Hepatocyte (in vitro differentiated cells): ENCODE data around the gene BLTP3A. TPM values are rescaled to one million over a fixed set of nuclear protein-coding genes. Genes with fewer than 3 reads are reported as not detected.

ENCODE experiments used
- DNase-seq: peaks from one replicate; pipeline ENCODE4 v3.0.0-alpha.2; 2016; ENCODE audit warnings: low spot score
- H2AFZ ChIP-seq: fragments of 200-600 bp; sonication (generic); 2 replicates; pipeline ENCODE4 v1.6.0; 2016; ENCODE audit warnings: antibody characterized with exemption, mild to moderate bottlenecking
- H3K27ac ChIP-seq: fragments of 200-600 bp; sonication (generic); 2 replicates; pipeline ENCODE4 v1.5.1; 2016; ENCODE audit warnings: mild to moderate bottlenecking
- H3K27me3 ChIP-seq: fragments of 200-600 bp; sonication (generic); 2 replicates; pipeline ENCODE4 v1.6.1; 2016
- H3K36me3 ChIP-seq: fragments of 200-600 bp; sonication (generic); replicated peaks from 2 replicates; pipeline ENCODE4 v1.5.1; 2016; ENCODE audit warnings: low read depth; ENCODE audit not compliant: insufficient read depth
- H3K4me1 ChIP-seq: fragments of 200-600 bp; sonication (generic); 2 replicates; pipeline ENCODE4 v1.5.1; 2016; ENCODE audit warnings: mild to moderate bottlenecking, moderate library complexity; ENCODE audit not compliant: insufficient read depth
- H3K4me2 ChIP-seq: fragments of 200-600 bp; sonication (generic); 2 replicates; pipeline ENCODE4 v1.6.0; 2016
- H3K4me3 ChIP-seq: fragments of 200-600 bp; sonication (generic); 2 replicates; pipeline ENCODE4 v1.5.1; 2016; ENCODE audit warnings: mild to moderate bottlenecking
- H3K79me2 ChIP-seq: fragments of 200-600 bp; sonication (generic); 2 replicates; pipeline ENCODE4 v1.6.0; 2017; ENCODE audit warnings: mild to moderate bottlenecking
- H3K9me2 ChIP-seq: fragments of 200-600 bp; sonication (generic); replicated peaks from 2 replicates; pipeline ENCODE4 v1.6.0; 2017; ENCODE audit warnings: mild to moderate bottlenecking; ENCODE audit not compliant: insufficient read depth
- H3K9me3 ChIP-seq: fragments of 200-600 bp; sonication (generic); 2 replicates; pipeline ENCODE4 v1.5.1; 2016; ENCODE audit warnings: low read depth, mild to moderate bottlenecking
- H4K20me1 ChIP-seq: fragments of 200-600 bp; sonication (generic); 2 replicates; pipeline ENCODE4 v1.6.0; 2016; ENCODE audit warnings: mild to moderate bottlenecking; ENCODE audit not compliant: insufficient read depth, poor library complexity, severe bottlenecking
- EZH2 ChIP-seq: fragments of 200-600 bp; sonication (generic); IDR thresholded peaks from 2 replicates; pipeline ENCODE4 v1.6.1; 2016; ENCODE audit warnings: antibody characterized with exemption, mild to moderate bottlenecking, borderline replicate concordance
- EZH2phosphoT487 ChIP-seq: fragments of 200-600 bp; sonication (generic); IDR thresholded peaks from one replicate; pipeline ENCODE4 v1.6.1; 2018; ENCODE audit warnings: antibody characterized with exemption, mild to moderate bottlenecking, low read depth, moderate library complexity; ENCODE audit not compliant: unreplicated experiment, severe bottlenecking
- WGBS: methylation state at CpG from one replicate; pipeline ENCODE4 v1.1.6; 2016; ENCODE audit warnings: low lambda C conversion rate; ENCODE audit errors: missing lambda C conversion rate; 5-methylcytosine and 5-hydroxymethylcytosine counted together
- polyA plus RNA-seq: library from polyadenylated mRNA; unstranded; fragments of >200 nt; fragmentation: Nextera tagmentation; extraction: Ambion mirVana; gene quantifications from 2 replicates; pipeline ENCODE4 v1.2.1, GENCODE V29; 2016
- total RNA-seq: library from RNA; depleted of rRNA; stranded (reverse); fragments of >200 nt; gene quantifications from 2 replicates; pipeline ENCODE4 v1.2.3, GENCODE V29; 2014
- TF ChIP-seq, protein P1 (sequence below): fragments of 200-600 bp; sonication (generic); IDR thresholded peaks from 2 replicates; pipeline ENCODE4 v1.5.1; 2016; ENCODE audit warnings: antibody characterized with exemption, mild to moderate bottlenecking; ENCODE audit not compliant: poor library complexity

BLTP3A gene
- total and polyA plus RNA-seq, 2 experiments from 2014 or later = 3.3 to 14.3 TPM

DNA sequence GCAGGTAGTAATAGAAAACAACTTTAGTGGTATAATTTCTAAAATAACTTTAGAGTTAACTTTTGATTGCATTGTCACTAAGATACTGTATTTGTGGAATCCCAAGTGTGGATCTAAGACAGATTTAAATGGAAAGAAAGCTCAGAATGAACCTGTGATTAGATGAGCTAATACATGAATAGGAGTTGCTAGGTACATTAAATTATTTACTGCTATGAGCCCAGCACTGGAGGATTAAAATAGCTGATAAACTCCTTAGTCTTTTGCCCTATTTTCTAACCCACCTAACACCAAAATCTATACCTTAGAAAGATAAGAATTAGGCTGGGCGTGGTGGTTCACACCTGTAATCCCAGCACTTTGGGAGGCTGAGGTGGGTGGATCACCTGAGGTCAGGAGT lies 23.7 kb upstream of the BLTP3A start:
- Histone ChIP-seq H4K20me1 (no peaks in the 10 kb centered on the region), H3K4me3 (no peak overlapping the region), H3K4me1 (no peaks in the 10 kb centered on the region), H3K27me3 (no peaks in the 10 kb centered on the region), H3K4me2 (no peak overlapping the region), H3K9me2 (no peaks in the 10 kb centered on the region), H3K9me3 (no peaks in the 10 kb centered on the region), H3K36me3 (no peaks in the 10 kb centered on the region), H3K79me2 (peaks cover 17% of the 10 kb centered on the region), H3K27ac (no peak overlapping the region), H2AFZ (no peak overlapping the region)
- TF ChIP-seq EZH2phosphoT487 (no peak), EZH2 (no peak)
- TF ChIP-seq, protein P1, sequence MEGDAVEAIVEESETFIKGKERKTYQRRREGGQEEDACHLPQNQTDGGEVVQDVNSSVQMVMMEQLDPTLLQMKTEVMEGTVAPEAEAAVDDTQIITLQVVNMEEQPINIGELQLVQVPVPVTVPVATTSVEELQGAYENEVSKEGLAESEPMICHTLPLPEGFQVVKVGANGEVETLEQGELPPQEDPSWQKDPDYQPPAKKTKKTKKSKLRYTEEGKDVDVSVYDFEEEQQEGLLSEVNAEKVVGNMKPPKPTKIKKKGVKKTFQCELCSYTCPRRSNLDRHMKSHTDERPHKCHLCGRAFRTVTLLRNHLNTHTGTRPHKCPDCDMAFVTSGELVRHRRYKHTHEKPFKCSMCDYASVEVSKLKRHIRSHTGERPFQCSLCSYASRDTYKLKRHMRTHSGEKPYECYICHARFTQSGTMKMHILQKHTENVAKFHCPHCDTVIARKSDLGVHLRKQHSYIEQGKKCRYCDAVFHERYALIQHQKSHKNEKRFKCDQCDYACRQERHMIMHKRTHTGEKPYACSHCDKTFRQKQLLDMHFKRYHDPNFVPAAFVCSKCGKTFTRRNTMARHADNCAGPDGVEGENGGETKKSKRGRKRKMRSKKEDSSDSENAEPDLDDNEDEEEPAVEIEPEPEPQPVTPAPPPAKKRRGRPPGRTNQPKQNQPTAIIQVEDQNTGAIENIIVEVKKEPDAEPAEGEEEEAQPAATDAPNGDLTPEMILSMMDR = no peak
- WGBS = 94% methylated on average over 1 of the region's 1 CpG
- DNase-seq = no peak

DNA sequence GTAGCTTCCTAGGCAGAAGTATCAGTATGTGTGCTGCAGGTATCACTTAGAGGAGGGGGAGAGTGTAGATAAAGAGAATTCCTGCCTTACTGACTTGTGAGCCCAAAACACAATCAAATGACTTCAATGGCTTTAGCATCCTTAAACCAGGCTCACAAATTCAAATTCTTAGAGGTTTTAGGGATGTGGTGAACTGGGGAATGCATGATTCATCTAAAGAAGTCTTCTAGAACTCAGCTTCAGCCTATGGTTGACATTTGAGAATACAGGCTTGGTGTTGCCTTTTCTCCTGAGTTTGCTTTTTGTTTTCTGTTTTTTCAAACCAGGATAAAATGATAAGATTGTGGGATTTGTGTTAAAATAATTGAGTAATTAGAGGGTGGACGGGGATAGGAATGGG lies 20.2 kb upstream of the BLTP3A start:
- WGBS = 88% methylated on average over 1 of the region's 1 CpG
- Histone ChIP-seq H2AFZ (no peak overlapping the region), H4K20me1 (no peaks in the 10 kb centered on the region), H3K4me2 (no peak overlapping the region), H3K27me3 (no peaks in the 10 kb centered on the region), H3K9me2 (no peaks in the 10 kb centered on the region), H3K9me3 (no peaks in the 10 kb centered on the region), H3K27ac (no peak overlapping the region), H3K36me3 (no peaks in the 10 kb centered on the region), H3K4me1 (no peaks in the 10 kb centered on the region), H3K4me3 (no peak overlapping the region), H3K79me2 (no peaks in the 10 kb centered on the region)
- TF ChIP-seq EZH2 (no peak), EZH2phosphoT487 (no peak)
- TF ChIP-seq, protein P1 = no peak
- no peak for DNase-seq

DNA sequence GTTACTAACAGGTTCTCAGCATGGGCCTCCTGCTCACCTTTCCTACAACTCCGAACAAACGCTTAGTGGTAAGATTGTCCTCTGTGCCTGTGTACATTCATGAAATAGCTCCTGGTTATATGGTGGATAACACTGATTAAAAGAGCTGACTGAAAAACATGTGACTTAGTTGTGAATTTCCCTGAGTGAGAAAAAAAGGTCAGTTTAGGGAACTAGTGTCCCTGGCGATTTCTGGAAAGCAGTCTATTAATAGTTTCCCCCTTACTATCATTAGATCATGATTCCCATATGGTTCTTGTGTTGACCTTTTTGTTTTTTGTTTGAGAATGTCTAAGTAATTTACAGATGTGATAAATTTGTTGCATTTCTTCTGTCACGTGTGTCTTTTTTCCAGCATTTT lies 18.9 kb upstream of the BLTP3A start:
- Histone ChIP-seq H3K9me3 (no peaks in the 10 kb centered on the region), H3K4me2 (no peak overlapping the region), H3K9me2 (no peaks in the 10 kb centered on the region), H2AFZ (no peak overlapping the region), H3K36me3 (no peaks in the 10 kb centered on the region), H3K79me2 (no peaks in the 10 kb centered on the region), H3K4me1 (no peaks in the 10 kb centered on the region), H3K27ac (no peak overlapping the region), H4K20me1 (no peaks in the 10 kb centered on the region), H3K27me3 (no peaks in the 10 kb centered on the region), H3K4me3 (no peak overlapping the region)
- 94% methylated on average over 4 of the region's 4 CpGs for WGBS
- no peak for DNase-seq
- no peak for TF ChIP-seq EZH2
- TF ChIP-seq, protein P1 = no peak
- TF ChIP-seq EZH2phosphoT487 = no peak

DNA sequence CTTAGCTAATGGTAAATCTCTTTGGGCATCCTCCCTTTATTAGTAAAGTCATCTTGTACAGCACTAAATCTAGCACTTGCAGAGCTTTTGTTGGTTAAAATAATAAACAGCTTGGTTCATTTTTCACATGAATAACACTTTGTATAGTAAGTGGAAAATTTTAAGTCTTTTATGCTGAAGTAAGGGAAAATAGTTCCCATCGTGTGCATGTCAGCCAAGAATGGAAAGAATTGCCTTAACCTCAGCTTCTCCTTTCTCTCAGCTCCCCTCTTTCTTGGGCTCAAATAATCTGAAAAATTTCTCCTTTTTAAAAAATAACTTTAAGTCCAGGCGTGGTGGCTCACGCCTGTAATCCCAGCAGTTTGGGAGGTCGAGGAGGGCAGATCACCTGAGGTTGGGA lies 18.0 kb upstream of the BLTP3A start:
- H3K36me3 ChIP-seq = no peaks in the 10 kb centered on the region
- H3K9me3 ChIP-seq = no peaks in the 10 kb centered on the region
- H4K20me1 ChIP-seq = no peaks in the 10 kb centered on the region
- H3K27ac ChIP-seq = no peak overlapping the region
- no peak overlapping the region for H2AFZ ChIP-seq
- no peak for TF ChIP-seq EZH2
- no peak for TF ChIP-seq EZH2phosphoT487
- TF ChIP-seq, protein P1 = no peak
- H3K9me2 ChIP-seq = no peaks in the 10 kb centered on the region
- H3K4me3 ChIP-seq = no peak overlapping the region
- no peaks in the 10 kb centered on the region for H3K79me2 ChIP-seq
- 96% methylated on average over 4 of the region's 4 CpGs for WGBS
- H3K27me3 ChIP-seq = no peaks in the 10 kb centered on the region
- H3K4me2 ChIP-seq = no peak overlapping the region
- no peaks in the 10 kb centered on the region for H3K4me1 ChIP-seq
- DNase-seq = no peak
